ENCODE results near the gene ITPK1.
A peak's percentile ranks its signal among the peaks of the same experiment; 100 is the strongest.

The ITPK1 gene

GRCh38 chr14:92968291-92969020, 147.3 kb downstream of the ITPK1 start:
- DNase-seq (ENCODE audit: low spot score) = no peak

- DNase-seq (ENCODE audit: low spot score) = no peak
Observed at GRCh38 chr14:92967346-92967926, 148.3 kb downstream of the ITPK1 start.

GRCh38 chr14:92965281-92965680, 150.4 kb downstream of the ITPK1 start:
- DNase-seq (ENCODE audit: low spot score) = no peak

GRCh38 chr14:92964124-92965109, 151.3 kb downstream of the ITPK1 start:
- no peak for DNase-seq (ENCODE audit: low spot score)

GRCh38 chr14:92963301-92964123, 152.2 kb downstream of the ITPK1 start:
- no peak for DNase-seq (ENCODE audit: low spot score)

GRCh38 chr14:92962831-92963095, 153.0 kb downstream of the ITPK1 start:
- DNase-seq (ENCODE audit: low spot score) = no peak

- DNase-seq (ENCODE audit: low spot score) = no peak
Observed at GRCh38 chr14:92962031-92962830, 153.5 kb downstream of the ITPK1 start.

GRCh38 chr14:92961567-92961855, 154.2 kb downstream of the ITPK1 start:
- DNase-seq (ENCODE audit: low spot score) = no peak

GRCh38 chr14:92960706-92961566, 154.8 kb downstream of the ITPK1 start:
- DNase-seq (ENCODE audit: low spot score) = peak; percentile 74

GRCh38 chr14:92959761-92960680, 155.7 kb downstream of the ITPK1 start:
- DNase-seq (ENCODE audit: low spot score) = no peak

GRCh38 chr14:92959189-92959531, 156.6 kb downstream of the ITPK1 start:
- DNase-seq (ENCODE audit: low spot score) = no peak

GRCh38 chr14:92958373-92959188, 157.1 kb downstream of the ITPK1 start:
- no peak for DNase-seq (ENCODE audit: low spot score)

GRCh38 chr14:92956961-92957360, 158.8 kb downstream of the ITPK1 start:
- DNase-seq (ENCODE audit: low spot score) = no peak

GRCh38 chr14:92955381-92955780, 160.3 kb downstream of the ITPK1 start:
- DNase-seq (ENCODE audit: low spot score) = no peak

GRCh38 chr14:92954933-92955332, 160.8 kb downstream of the ITPK1 start:
- no peak for DNase-seq (ENCODE audit: low spot score)

- DNase-seq (ENCODE audit: low spot score) = no peak
Observed at GRCh38 chr14:92953526-92953925, 162.2 kb downstream of the ITPK1 start.

GRCh38 chr14:92952481-92953298, 163.0 kb downstream of the ITPK1 start:
- no peak for DNase-seq (ENCODE audit: low spot score)
